ENCODE measurements around the gene HRH2. TPM values are rescaled to one million over a fixed set of nuclear protein-coding genes. Genes with fewer than 3 reads are reported as not detected.

Gene HRH2, protein sequence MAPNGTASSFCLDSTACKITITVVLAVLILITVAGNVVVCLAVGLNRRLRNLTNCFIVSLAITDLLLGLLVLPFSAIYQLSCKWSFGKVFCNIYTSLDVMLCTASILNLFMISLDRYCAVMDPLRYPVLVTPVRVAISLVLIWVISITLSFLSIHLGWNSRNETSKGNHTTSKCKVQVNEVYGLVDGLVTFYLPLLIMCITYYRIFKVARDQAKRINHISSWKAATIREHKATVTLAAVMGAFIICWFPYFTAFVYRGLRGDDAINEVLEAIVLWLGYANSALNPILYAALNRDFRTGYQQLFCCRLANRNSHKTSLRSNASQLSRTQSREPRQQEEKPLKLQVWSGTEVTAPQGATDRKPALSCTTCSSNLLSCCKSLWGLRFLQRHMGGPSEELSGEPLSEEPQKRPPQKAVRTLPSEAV
- total RNA-seq: 1 to 10 TPM in 2 of 4 donors, under 1 TPM in 2; 0.44 to 2.3 (median 1.4) TPM

DNA sequence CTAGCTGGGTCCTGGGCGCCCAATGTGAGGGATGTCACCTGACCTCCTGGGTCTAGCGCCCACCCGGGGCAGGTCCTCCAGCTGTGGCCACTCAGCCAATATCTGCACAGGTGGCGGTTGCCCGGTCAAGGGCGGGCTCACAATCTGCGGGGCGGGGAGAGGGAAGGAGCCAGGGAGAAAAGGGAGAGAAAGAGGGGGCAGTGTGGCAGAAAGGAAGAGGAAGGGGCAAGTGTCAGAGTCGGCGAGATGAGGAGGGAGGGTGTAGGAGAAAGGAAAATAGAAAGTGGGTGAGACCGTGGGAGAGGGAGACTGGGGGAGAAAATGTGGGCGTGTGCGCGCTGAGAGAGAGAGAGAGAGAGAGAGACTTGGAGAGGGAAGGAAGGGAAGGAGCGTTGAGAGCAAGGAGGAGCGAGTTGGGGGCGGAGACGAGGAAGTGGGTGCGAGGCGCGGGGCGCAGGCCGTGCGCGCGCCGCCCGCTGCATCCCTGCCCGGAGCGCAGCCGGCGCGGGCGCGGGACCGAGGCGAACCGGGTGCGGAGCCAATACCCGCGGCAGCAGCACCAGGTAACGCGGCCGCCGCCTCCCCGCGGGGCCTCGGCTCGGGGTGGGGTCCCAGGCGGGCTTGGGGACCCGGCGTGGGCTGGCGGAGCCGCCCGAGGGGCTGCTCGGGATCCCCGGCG lies at the start of gene HRH2:
HRH2 (plus strand) TSS at position 479 of the 679 bp plus-strand sequence. CDS start 25,163 bp downstream, outside the sequence.
- Histone ChIP-seq H3K9me3 (no peaks in the 10 kb centered on the region), H3K27me3 (no peaks in the 10 kb centered on the region), H3K36me3 (no peaks in the 10 kb centered on the region), H3K4me3 (replicated peaks in 1 of 3) (peak within 1 kb of the TSS in 2 of 3 donors; percentile 5 to 35), H3K27ac (no peak within 1 kb of the TSS), H3K4me1 (peaks cover 23 to 44% of the 10 kb centered on the region in 2 donors)
- intact Hi-C loops (cut with DNase I): no loop called here
- peak; percentile 39 to 45 for DNase-seq
- WGBS, 2 donors: 1 to 3% methylated on average over 48 to 49 of the region's 58 CpGs
- no peak for TF ChIP-seq POLR2A (IDR thresholded peaks at IDR 0.05)
- TF ChIP-seq, protein P1, sequence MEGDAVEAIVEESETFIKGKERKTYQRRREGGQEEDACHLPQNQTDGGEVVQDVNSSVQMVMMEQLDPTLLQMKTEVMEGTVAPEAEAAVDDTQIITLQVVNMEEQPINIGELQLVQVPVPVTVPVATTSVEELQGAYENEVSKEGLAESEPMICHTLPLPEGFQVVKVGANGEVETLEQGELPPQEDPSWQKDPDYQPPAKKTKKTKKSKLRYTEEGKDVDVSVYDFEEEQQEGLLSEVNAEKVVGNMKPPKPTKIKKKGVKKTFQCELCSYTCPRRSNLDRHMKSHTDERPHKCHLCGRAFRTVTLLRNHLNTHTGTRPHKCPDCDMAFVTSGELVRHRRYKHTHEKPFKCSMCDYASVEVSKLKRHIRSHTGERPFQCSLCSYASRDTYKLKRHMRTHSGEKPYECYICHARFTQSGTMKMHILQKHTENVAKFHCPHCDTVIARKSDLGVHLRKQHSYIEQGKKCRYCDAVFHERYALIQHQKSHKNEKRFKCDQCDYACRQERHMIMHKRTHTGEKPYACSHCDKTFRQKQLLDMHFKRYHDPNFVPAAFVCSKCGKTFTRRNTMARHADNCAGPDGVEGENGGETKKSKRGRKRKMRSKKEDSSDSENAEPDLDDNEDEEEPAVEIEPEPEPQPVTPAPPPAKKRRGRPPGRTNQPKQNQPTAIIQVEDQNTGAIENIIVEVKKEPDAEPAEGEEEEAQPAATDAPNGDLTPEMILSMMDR (IDR thresholded peaks at IDR 0.05): no peak

DNA sequence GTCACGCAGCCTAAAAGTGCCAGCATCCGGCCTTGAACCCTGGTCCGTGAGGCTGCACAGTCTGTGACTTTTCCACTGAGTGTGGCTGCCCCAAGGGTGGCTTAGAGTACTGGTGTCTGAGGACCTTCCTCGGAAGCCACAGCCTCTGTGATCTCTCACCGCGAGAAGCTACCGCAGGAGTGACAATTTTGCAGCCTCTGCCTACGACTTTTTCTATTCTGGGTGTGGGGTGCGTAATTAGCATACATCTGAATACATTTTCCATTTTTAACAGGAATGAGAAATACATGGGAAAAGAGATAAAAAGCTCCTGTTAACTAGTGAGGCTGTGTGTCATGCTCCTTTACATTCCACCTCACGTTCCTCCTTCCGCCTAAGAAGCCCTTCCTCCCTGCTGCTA lies 48.3 kb upstream of the HRH2 start:
- TF ChIP-seq POLR2A (IDR thresholded peaks at IDR 0.05): no peak
- TF ChIP-seq, protein P1 (IDR thresholded peaks at IDR 0.05): no peak
- intact Hi-C loops (cut with DNase I): no loop called here
- Histone ChIP-seq H3K36me3 (no peaks in the 10 kb centered on the region), H3K4me1 (no peaks in the 10 kb centered on the region), H3K4me3 (replicated peaks in 1 of 3) (no peak overlapping the region), H3K27ac (no peak overlapping the region), H3K9me3 (no peaks in the 10 kb centered on the region), H3K27me3 (no peaks in the 10 kb centered on the region)
- no peak for DNase-seq
- 82 to 85% methylated on average over 11 of the region's 11 CpGs for WGBS, 2 donors

DNA sequence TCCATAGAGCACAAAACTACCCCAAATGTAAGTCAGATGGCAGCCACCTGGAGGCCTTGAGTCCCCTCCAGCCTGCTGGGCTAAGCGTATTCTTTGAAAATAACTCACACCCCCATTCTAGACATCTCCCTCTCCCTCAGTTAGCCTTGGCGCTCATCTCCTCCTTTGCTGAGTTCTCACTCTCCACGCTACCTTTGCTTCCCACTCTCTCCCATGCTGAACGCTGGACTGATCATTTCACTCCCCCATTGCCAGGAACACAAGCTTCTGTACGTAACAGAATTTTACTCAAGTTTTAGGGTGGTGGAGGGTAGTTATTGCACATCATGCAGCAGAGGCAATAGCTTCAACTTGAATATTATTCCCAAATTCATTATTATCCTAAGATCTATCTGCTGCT lies 47.5 kb upstream of the HRH2 start:
- no peak overlapping the region for H3K4me3 ChIP-seq (replicated peaks in 1 of 3)
- no peaks in the 10 kb centered on the region for H3K36me3 ChIP-seq
- TF ChIP-seq, protein P1 (IDR thresholded peaks at IDR 0.05): no peak
- TF ChIP-seq POLR2A (IDR thresholded peaks at IDR 0.05): no peak
- no peak overlapping the region for H3K27ac ChIP-seq
- 89 to 90% methylated on average over 5 of the region's 5 CpGs for WGBS, 2 donors
- no peak for DNase-seq
- no peaks in the 10 kb centered on the region for H3K27me3 ChIP-seq
- intact Hi-C loops (cut with DNase I): no loop called here
- no peaks in the 10 kb centered on the region for H3K9me3 ChIP-seq
- H3K4me1 ChIP-seq: no peaks in the 10 kb centered on the region

DNA sequence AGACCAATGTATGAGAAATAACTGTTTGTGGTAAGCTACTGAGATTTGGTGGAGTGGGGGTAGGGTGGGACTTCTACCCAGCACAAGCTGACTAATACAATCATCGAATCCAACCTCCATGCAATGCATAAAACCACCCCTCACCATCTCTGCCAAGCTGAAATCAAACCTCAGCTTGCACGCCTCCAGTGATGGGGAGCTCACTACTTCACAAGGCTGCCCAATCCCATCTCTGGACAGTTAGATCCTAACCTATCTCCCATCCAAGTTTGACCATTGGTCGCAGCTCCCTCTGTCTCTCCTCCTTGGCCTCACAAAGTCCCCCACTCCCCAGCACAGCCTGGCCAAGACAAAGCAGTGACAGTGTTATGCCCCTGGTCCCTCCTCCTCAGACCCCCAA lies 47.0 kb upstream of the HRH2 start:
- WGBS, 2 donors: 52 to 57% methylated on average over 3 of the region's 3 CpGs
- no peaks in the 10 kb centered on the region for H3K9me3 ChIP-seq
- H3K4me3 ChIP-seq (replicated peaks in 1 of 3): no peak overlapping the region
- TF ChIP-seq, protein P1 (IDR thresholded peaks at IDR 0.05): no peak
- no peak for TF ChIP-seq POLR2A (IDR thresholded peaks at IDR 0.05)
- H3K27me3 ChIP-seq: no peaks in the 10 kb centered on the region
- H3K36me3 ChIP-seq: no peaks in the 10 kb centered on the region
- intact Hi-C loops (cut with DNase I): no loop called here
- H3K4me1 ChIP-seq: no peaks in the 10 kb centered on the region
- no peak for DNase-seq
- no peak overlapping the region for H3K27ac ChIP-seq
